DMS79 (cell line): ENCODE results near the gene STK38.

Source experiments
- DNase-seq: peaks from one replicate; lab custom pipeline; 2025; lab: John Stamatoyannopoulos, UW

Gene STK38

GRCh38 chr6:36519352-36519751, 27.9 kb downstream of the STK38 start:
- no peak for DNase-seq

- no peak for DNase-seq
Measured at GRCh38 chr6:36517408-36517807, 29.9 kb downstream of the STK38 start.

- no peak for DNase-seq
Measured at GRCh38 chr6:36516988-36517387, 30.3 kb downstream of the STK38 start.

- no peak for DNase-seq
Measured at GRCh38 chr6:36516559-36516958, 30.7 kb downstream of the STK38 start.

DNA sequence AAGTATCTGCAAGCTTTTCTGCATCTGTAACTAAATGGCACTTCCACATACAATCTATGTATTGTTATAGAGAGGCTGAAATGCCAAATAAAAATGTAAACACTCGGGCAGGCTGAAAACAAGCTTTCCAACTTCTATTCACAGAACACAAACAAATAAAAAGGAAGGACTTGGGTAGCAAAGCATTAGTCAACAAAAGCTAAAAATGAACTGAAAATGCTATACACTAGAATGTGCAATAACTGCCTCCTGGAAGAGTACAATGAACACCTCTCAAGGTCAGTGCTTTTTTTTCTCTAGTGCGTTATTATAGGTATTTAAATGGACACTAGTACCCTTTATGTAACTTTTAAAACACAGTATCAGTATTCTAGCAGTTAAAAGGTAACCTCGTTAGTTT, 31.4 kb downstream of the STK38 start:
- no peak for DNase-seq

DNA sequence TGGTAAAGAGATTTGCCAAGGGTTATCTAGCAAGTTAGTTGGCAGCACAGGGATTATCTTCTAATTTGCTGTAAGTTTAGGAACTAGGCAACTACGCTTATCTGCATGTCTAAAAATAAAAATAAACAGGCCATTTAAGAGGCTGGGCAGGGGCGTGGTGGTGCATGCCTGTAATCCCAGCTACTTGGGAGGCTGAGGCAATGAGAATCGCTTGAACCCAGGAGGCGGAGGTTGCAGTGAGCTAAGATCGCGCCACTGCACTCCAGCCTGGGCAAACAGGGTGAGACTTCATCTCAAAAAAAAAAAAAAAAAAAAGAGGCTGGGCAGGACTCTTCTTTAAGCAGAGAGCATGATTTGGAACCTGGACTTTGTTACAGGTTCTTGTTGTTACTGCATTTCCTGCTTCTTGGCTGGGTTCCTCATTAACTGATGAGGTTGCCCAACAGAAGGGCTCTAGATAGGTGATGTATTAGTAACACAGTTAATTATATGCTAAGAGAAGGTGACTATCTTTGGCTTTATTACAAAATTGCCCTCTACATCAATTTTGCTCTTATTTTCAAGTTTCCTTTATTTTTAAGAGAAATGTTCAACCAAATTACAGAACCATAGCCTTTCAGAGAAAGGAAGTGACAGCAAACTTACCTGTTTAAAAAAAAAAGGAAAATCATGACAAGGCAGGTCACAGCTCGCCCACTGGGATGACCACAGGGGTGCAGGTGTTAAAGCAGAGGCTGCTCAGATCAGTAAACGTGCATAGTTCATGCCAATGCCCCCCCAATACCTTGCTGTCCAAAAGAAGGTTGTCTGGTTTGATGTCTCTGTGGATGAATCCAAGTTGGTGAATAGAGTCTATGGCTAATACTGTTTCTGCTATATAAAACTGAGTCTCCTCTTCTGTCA, 32.5 kb downstream of the STK38 start:
- DNase-seq, result no peak

DNA sequence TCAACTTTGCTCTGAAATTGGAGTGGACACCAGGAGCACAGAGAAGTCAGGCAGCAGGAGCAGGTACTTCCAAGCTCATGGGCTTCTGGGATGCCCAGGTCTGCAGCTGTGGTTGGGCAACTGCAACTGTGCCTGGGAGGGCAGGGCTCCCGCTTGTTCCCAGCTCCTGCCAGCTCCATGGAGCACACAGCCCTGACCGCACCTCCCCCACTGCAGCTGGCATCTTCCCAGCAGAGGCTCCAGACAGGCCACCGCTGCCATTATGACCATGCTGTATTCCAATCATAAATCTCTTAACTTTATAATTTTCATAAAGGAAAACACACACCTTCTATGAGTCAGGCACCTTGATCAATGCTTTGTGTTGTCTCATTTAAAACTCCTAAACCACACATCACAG, 36.9 kb downstream of the STK38 start:
- DNase-seq, result no peak

DNA sequence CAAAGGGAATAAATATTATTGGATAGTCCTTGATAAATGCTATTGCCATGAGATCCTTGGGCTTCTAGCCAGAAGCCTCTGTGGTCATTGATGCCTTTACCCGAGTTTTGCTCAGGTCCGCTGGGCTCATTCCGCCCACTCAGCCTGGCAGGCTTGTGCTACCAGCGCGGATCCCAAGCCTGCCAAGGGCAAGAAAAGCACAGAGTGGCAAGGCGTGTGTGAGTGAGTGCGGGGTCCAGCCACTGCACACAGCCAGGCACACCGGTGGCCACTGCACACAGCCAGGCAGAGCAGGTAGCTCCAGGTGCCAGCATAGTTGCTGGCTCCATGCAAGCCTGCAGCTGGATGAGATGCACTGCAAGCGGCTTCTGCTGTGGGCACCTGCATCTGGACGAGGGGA, 38.7 kb downstream of the STK38 start:
- DNase-seq, result no peak

DNA sequence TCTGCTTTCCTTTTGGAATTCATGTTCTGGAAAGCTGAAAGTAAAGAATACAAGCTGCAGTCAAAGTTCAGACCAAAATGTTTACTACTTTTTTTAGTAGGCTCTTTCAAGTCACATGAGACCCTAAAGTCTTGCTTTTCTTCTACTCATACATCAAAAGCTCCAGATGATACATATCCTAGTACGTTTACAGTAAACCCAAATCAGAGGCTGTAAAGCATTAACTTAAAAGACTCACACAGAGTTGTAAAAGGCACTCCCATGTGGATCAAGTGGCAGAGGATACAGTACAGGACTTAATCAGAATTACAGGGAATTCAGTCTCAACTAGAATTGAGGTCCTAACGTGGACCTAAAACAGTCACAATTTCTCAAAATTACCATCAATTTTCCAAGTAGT, 40.7 kb downstream of the STK38 start:
- DNase-seq, result no peak

- DNase-seq, result no peak
Measured at GRCh38 chr6:36505744-36506534, 41.3 kb downstream of the STK38 start.

DNA sequence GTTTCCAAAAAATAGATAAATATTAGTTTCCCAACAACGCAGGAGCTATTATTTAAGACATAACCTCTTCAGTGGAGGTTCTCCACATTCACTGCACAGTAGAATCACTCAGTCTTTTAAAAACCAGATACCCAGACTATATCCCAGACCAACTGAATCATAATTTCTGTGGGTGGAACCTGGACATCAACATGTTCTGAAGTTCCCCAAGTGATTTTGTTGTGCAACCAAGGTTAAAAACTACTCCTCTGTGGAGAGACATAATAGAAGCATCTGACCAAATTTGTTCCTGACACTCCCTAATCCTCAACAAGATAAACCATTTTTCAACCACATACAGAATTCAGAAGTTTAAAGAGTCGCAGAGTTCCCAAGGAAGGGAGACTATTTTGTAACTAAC, 42.3 kb downstream of the STK38 start:
- DNase-seq, result no peak

- DNase-seq, result no peak
Measured at GRCh38 chr6:36504181-36504580, 43.1 kb downstream of the STK38 start.

DNA sequence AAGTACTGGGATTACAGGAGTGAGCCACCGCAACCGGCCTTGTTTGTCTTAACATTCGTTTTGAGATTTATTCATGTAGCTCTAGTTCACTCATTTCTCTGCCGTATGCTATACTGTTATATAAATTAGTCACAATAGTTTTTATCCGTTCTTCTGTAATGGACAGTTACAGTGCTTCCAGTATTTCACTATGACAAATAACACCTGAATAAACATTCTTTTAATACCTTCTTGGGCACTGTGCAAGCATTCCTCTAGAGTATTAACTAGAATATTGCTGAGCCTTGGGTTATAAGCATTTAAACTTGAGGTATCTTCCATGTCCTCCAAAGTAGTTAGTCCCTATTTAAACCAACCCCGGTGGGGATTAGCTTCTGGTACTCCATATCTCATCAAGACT, 45.6 kb downstream of the STK38 start:
- no peak for DNase-seq

DNA sequence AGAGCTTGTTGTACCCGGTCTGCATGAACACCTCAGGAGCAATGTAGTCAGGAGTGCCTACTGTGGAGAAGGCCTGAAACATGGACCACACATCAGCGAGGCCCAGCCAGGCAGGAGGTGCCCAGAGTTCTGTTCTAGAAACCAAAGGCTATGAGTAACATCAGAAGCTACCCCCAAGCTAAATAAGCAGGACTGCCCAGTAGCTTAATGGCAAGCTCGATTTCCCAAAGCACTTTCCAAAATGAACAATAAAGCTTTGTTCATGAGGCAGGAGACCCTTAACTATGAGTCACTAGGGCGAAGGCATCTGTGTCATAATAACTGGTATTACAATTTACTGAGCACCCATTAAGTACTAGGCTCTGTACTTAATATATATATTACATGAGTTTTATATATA, 47.4 kb downstream of the STK38 start:
- DNase-seq, result no peak

- DNase-seq, result no peak
Measured at GRCh38 chr6:36495086-36495485, 52.2 kb downstream of the STK38 start.

DNA sequence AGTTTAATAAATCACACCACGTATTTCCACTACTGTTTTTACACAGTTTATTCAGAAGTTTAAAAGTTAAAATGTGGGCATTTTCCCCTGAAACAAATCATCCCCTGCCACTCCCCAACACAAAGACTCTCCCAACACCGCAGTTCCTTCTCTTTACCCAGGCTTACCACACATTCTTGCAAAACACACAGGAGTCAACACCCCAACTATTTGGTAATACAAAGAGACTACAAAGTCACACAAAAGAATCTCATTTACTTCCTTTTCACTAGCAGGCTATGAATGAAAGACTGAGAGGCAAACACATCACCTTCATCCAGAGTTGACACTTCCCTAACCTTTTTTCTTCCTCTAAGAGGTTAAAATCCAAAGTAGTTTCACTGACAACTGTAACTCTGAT, 53.4 kb downstream of the STK38 start:
- no peak for DNase-seq

GRCh38 chr6:36493319-36493718, 54.0 kb downstream of the STK38 start:
- DNase-seq, result no peak

GRCh38 chr6:36492621-36493020, 54.7 kb downstream of the STK38 start:
- no peak for DNase-seq

GRCh38 chr6:36492092-36492491, 55.2 kb downstream of the STK38 start:
- DNase-seq, result no peak

DNA sequence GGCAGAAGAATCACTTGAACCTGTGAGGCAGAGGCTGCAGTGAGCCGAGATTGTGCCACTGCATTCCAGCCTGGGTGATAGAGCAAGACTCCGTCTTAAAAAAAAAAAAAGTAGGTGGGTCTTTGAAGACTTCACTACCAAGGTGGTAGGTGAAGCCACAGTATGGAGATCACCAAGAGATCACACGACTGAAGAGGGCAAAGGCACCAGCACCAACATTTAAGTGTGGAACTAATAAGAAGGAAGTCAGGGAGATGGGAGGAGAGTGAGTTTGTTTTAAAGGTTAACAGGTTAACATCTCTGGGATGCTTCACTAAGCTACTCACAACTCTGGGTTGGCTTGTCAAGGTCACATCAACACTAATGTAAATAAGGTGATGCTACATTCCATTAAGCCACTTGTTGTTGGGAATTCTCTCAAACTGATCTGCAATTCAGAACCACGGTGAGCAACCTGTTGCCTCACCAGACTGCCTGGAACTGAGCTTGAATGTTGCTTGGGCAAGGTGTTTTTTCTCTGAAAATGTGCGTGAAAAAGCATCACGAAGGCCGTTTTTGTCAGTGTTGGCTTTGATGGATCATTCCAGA, 55.8 kb downstream of the STK38 start:
- no peak for DNase-seq

- no peak for DNase-seq
Measured at GRCh38 chr6:36489426-36489825, 57.9 kb downstream of the STK38 start.

GRCh38 chr6:36488221-36488620, 59.1 kb downstream of the STK38 start:
- no peak for DNase-seq

- no peak for DNase-seq
Measured at GRCh38 chr6:36487698-36488097, 59.6 kb downstream of the STK38 start.
